Endothelial cell (in vitro differentiated cells): Measurements from ENCODE around the gene PPDPF. TPM values are rescaled to one million over a fixed set of nuclear protein-coding genes. Genes with fewer than 3 reads are reported as not detected.

ENCODE experiments used
- DNase-seq: peaks from one replicate; pipeline ENCODE4 v3.0.0; 2021; ENCODE audit warnings: low spot score
- H3K27ac Mint-ChIP-seq: one replicate; pipeline ENCODE4 v1.8.0; 2021; ENCODE audit warnings: mixed read lengths, inconsistent platforms; ENCODE audit not compliant: unreplicated experiment
- H3K27me3 Mint-ChIP-seq: one replicate; pipeline ENCODE4 v1.8.0; 2021; ENCODE audit warnings: mild to moderate bottlenecking, moderate library complexity, mixed read lengths, inconsistent platforms; ENCODE audit not compliant: unreplicated experiment
- H3K36me3 Mint-ChIP-seq: one replicate; pipeline ENCODE4 v1.8.0; 2021; ENCODE audit warnings: mild to moderate bottlenecking, low read depth, mixed read lengths, inconsistent platforms; ENCODE audit not compliant: unreplicated experiment
- H3K4me1 Mint-ChIP-seq: one replicate; pipeline ENCODE4 v1.8.0; 2021; ENCODE audit warnings: mild to moderate bottlenecking, mixed read lengths, inconsistent platforms; ENCODE audit not compliant: unreplicated experiment
- H3K4me3 Mint-ChIP-seq: one replicate; pipeline ENCODE4 v1.8.0; 2021; ENCODE audit warnings: mild to moderate bottlenecking, mixed read lengths, inconsistent platforms; ENCODE audit not compliant: unreplicated experiment
- H3K9me3 Mint-ChIP-seq: one replicate; pipeline ENCODE4 v1.8.0; 2021; ENCODE audit warnings: mixed read lengths, inconsistent platforms; ENCODE audit not compliant: unreplicated experiment
- CTCF ChIP-seq: fragments of 200-600 bp; sonication (generic); IDR thresholded peaks from one replicate; pipeline ENCODE4 v1.5.0; 2021; ENCODE audit warnings: antibody characterized with exemption; ENCODE audit not compliant: unreplicated experiment
- total RNA-seq: library from RNA; stranded (reverse); fragmentation: NEBNext Ultra II Directional; extraction: Animal tissue kit (Norgen Biotek cat#: 25700); gene quantifications from one replicate; pipeline ENCODE4 v1.2.1, GENCODE V29; 2021; ENCODE audit not compliant: unreplicated experiment

The PPDPF gene
- total RNA-seq, 1 donor from 2014 or later, result 151 TPM

- Mint-ChIP-seq H3K27ac (no peak overlapping the region), H3K36me3 (peaks cover 15% of the 10 kb centered on the region), H3K27me3 (peaks cover 13% of the 10 kb centered on the region), H3K9me3 (no peaks in the 10 kb centered on the region), H3K4me1 (no peaks in the 10 kb centered on the region), H3K4me3 (no peak overlapping the region)
- DNase-seq, result no peak
- no peak for TF ChIP-seq CTCF
Observed at GRCh38 chr20:63492982-63493381, 27.6 kb upstream of the PPDPF start.

GRCh38 chr20:63493563-63494020 lies 27.0 kb upstream of the PPDPF start:
- Mint-ChIP-seq H3K36me3 (peaks cover 15% of the 10 kb centered on the region), H3K27ac (no peak overlapping the region), H3K9me3 (no peaks in the 10 kb centered on the region), H3K4me3 (no peak overlapping the region), H3K4me1 (no peaks in the 10 kb centered on the region), H3K27me3 (peaks cover 13% of the 10 kb centered on the region)
- TF ChIP-seq CTCF, result no peak
- DNase-seq, result no peak

GRCh38 chr20:63494084-63494419 lies 26.5 kb upstream of the PPDPF start:
- no peak for TF ChIP-seq CTCF
- Mint-ChIP-seq H3K4me1 (no peaks in the 10 kb centered on the region), H3K27me3 (peaks cover 13% of the 10 kb centered on the region), H3K4me3 (no peak overlapping the region), H3K9me3 (no peaks in the 10 kb centered on the region), H3K36me3 (peaks cover 15% of the 10 kb centered on the region), H3K27ac (no peak overlapping the region)
- DNase-seq, result no peak

- H3K9me3 Mint-ChIP-seq, result no peaks in the 10 kb centered on the region
- H3K36me3 Mint-ChIP-seq, result peaks cover 15% of the 10 kb centered on the region
- no peak for DNase-seq
- H3K27me3 Mint-ChIP-seq, result peaks cover 13% of the 10 kb centered on the region
- H3K4me3 Mint-ChIP-seq, result no peak overlapping the region
- H3K4me1 Mint-ChIP-seq, result no peaks in the 10 kb centered on the region
- no peak for TF ChIP-seq CTCF
- H3K27ac Mint-ChIP-seq, result no peak overlapping the region
Observed at GRCh38 chr20:63494420-63495166, 26.0 kb upstream of the PPDPF start.

- Mint-ChIP-seq H3K27me3 (peaks cover 13% of the 10 kb centered on the region), H3K9me3 (no peaks in the 10 kb centered on the region)
Observed at GRCh38 chr20:63495167-63495720, 25.3 kb upstream of the PPDPF start.

More at GRCh38 chr20:63495167-63495720, 25.3 kb upstream of the PPDPF start:
- TF ChIP-seq CTCF, result no peak
- H3K4me3 Mint-ChIP-seq, result no peak overlapping the region
- DNase-seq, result no peak
- H3K4me1 Mint-ChIP-seq, result no peaks in the 10 kb centered on the region
- H3K27ac Mint-ChIP-seq, result no peak overlapping the region
- peaks cover 15% of the 10 kb centered on the region for H3K36me3 Mint-ChIP-seq
